ENCODE measurements around the gene EPM2AIP1. TPM values are rescaled to one million over a fixed set of nuclear protein-coding genes. Genes with fewer than 3 reads are reported as not detected.
A peak's percentile ranks its signal among the peaks of the same experiment; 100 is the strongest.

EPM2AIP1 gene
- total RNA-seq, 3 donors from 2014 or later = 5.0 to 9.8 (median 7.2) TPM

GRCh38 chr3:37024820-37025405, 32.0 kb upstream of the EPM2AIP1 start:
- H3K27me3 Mint-ChIP-seq (ENCODE audit: low read depth) = no peaks in the 10 kb centered on the region

DNA sequence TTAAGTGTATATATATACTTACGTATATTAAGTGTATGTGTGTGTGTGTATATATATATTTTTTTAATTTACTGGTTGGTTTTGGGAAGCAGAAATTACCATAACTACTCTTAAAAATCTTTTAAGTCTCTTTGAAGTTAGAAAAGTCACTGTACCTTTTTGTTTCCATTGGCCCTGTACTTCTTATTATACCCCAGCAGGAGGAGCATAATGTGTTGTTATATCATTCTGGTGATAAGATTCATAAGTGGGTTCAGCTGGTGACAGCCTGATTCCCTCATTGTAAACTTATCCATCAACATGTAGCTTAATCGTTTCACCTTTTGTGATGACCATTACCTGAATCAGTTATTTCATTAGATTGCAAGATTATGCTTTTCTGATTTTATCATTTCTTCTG, 31.2 kb upstream of the EPM2AIP1 start:
- Mint-ChIP-seq H3K36me3 (ENCODE audit: insufficient read depth) (peaks cover 63% of the 10 kb centered on the region), H3K27me3 (ENCODE audit: low read depth) (no peaks in the 10 kb centered on the region), H3K9me3 (no peaks in the 10 kb centered on the region), H3K4me3 (no peak overlapping the region), H3K4me1 (ENCODE audit: low read depth) (peaks cover 2% of the 10 kb centered on the region)
- no peak for ATAC-seq
- DNase-seq = no peak

More at GRCh38 chr3:37024820-37025405, 32.0 kb upstream of the EPM2AIP1 start:
- Mint-ChIP-seq H3K4me1 (ENCODE audit: low read depth) (peaks cover 2% of the 10 kb centered on the region), H3K36me3 (ENCODE audit: insufficient read depth) (peaks cover 59% of the 10 kb centered on the region), H3K9me3 (no peaks in the 10 kb centered on the region), H3K4me3 (no peak overlapping the region)
- ATAC-seq = no peak
- DNase-seq = no peak

DNA sequence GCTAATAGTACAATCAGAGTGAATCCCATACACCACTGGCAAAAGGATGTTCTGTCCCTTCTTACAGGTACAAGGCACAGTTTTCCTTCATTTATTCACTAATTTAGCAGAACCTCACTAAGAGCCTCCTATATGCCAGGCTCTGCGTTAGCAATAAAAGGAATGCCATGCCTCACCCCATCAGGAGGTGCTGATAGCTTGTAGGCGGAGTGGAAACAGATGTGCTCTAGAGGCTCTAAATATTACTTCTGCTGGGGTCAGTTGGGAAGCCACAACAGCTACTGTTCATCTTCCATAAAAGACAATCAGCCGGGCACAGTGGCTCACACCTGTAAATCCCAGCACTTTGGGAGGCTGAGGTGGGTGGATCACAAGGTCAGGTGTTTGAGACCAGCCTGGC, 24.8 kb upstream of the EPM2AIP1 start:
- no peak for ATAC-seq
- DNase-seq = no peak
- Mint-ChIP-seq H3K4me3 (no peak overlapping the region), H3K36me3 (ENCODE audit: insufficient read depth) (peaks cover 55% of the 10 kb centered on the region), H3K9me3 (no peaks in the 10 kb centered on the region), H3K4me1 (ENCODE audit: low read depth) (no peaks in the 10 kb centered on the region), H3K27me3 (ENCODE audit: low read depth) (no peaks in the 10 kb centered on the region)

DNA sequence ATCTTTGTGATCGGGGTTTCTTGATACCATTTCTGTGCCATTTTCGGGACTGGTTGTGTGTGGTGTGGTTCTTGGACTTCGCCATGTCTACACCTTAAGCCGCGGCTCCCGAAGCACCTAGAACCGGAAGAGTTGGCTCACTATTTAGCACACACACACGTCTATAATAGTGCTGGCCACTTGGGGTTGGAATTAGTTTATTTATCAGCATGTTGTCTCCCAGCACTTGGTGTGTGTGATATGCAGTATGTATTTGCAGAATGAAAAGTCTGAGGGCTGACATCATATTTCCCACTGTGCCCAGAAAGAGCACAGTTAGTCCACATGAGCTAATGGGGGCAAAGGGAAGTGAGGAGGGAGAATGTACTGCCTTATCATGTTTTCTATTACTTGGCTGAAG, 24.0 kb upstream of the EPM2AIP1 start:
- H3K4me3 Mint-ChIP-seq = no peak overlapping the region
- DNase-seq = no peak
- H3K36me3 Mint-ChIP-seq (ENCODE audit: insufficient read depth) = peaks cover 53% of the 10 kb centered on the region
- no peaks in the 10 kb centered on the region for H3K4me1 Mint-ChIP-seq (ENCODE audit: low read depth)
- no peak for ATAC-seq
- H3K27me3 Mint-ChIP-seq (ENCODE audit: low read depth) = no peaks in the 10 kb centered on the region
- no peaks in the 10 kb centered on the region for H3K9me3 Mint-ChIP-seq

GRCh38 chr3:37015642-37016041, 22.7 kb upstream of the EPM2AIP1 start:
- Mint-ChIP-seq H3K4me1 (ENCODE audit: low read depth) (no peaks in the 10 kb centered on the region), H3K27me3 (ENCODE audit: low read depth) (no peaks in the 10 kb centered on the region), H3K36me3 (ENCODE audit: insufficient read depth) (peaks cover 53% of the 10 kb centered on the region), H3K9me3 (no peaks in the 10 kb centered on the region), H3K4me3 (no peak overlapping the region)
- DNase-seq (no peak), ATAC-seq (no peak)

DNA sequence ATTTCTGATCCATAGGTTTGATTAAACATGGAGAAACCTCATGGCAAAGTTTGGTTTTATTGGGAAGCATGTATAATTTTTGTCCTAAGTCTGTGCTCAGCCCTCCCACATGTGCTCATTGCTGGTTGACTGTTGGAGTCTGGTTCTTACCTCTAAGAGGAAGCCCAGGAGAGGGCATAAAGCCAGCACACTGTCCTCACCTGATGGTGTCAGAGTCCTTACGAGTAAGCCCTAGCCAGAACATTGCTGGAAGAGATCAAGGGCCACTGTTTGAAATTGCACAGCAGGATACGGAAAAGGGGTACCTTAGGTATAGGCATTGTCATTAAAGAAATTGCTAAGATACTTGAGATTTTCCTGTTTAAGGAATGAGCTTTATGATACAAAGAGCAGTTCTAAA, 21.7 kb upstream of the EPM2AIP1 start:
- Mint-ChIP-seq H3K4me1 (ENCODE audit: low read depth) (no peaks in the 10 kb centered on the region), H3K9me3 (no peaks in the 10 kb centered on the region), H3K27me3 (ENCODE audit: low read depth) (no peaks in the 10 kb centered on the region), H3K4me3 (no peak overlapping the region), H3K36me3 (ENCODE audit: insufficient read depth) (peaks cover 48% of the 10 kb centered on the region)
- DNase-seq (no peak), ATAC-seq (no peak)

GRCh38 chr3:36993326-36994283, 674 bp upstream of the EPM2AIP1 start, which contains the start of gene MLH1:
Gene MLH1 (plus strand): TSS chr3:36993518. CDS start chr3:36993548, 30 bp downstream.
- peak; percentile 98 for DNase-seq
- peak; percentile 89 to 91 for ATAC-seq
- Mint-ChIP-seq H3K36me3 (ENCODE audit: insufficient read depth) (peaks cover 26% of the 10 kb centered on the region), H3K27me3 (ENCODE audit: low read depth) (no peaks in the 10 kb centered on the region), H3K4me1 (ENCODE audit: low read depth) (peaks cover 44% of the 10 kb centered on the region), H3K9me3 (no peaks in the 10 kb centered on the region), H3K4me3 (no peak within 1 kb of the TSS)

DNA sequence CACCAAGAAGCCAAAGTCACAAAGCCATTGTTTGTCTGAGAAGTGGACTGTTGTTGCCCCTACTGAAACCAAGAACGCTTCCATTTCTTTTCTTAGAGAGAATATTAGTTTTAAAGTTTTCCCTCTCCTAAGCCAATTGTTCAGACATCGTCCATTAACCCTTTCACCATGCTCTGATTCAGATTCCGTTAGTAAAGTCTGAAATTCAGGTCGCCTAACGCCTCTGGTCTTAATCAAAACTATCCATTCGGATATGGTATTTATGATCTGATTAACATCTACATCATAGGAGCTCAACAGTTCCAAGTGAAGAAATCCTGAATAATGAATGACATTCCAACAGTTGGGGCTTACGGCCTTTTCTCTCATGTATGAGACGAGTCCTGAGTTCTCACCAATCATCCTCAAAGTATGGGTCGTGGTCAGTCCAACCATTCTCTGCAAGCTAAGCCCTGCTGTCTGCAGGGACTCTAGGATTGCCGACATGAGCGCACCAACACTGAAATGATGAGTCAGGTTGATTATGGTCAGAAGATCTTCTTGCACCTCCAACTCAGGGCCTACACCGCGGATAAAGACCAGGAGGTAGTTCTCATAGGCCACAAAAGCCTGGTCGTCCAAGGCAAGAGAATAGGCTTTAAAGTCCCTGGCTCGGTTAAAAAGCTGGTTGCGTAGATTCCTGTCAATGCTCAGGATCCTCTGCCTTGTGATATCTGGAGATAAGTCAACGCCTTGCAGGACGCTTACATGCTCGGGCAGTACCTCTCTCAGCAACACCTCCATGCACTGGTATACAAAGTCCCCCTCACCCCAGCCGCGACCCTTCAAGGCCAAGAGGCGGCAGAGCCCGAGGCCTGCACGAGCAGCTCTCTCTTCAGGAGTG, 767 bp downstream of the EPM2AIP1 start:
- Mint-ChIP-seq H3K4me1 (ENCODE audit: low read depth) (peaks cover 51% of the 10 kb centered on the region), H3K36me3 (ENCODE audit: insufficient read depth) (peaks cover 25% of the 10 kb centered on the region), H3K9me3 (no peaks in the 10 kb centered on the region), H3K27me3 (ENCODE audit: low read depth) (no peaks in the 10 kb centered on the region), H3K4me3 (no peak overlapping the region)
- ATAC-seq = no peak
- no peak for DNase-seq

DNA sequence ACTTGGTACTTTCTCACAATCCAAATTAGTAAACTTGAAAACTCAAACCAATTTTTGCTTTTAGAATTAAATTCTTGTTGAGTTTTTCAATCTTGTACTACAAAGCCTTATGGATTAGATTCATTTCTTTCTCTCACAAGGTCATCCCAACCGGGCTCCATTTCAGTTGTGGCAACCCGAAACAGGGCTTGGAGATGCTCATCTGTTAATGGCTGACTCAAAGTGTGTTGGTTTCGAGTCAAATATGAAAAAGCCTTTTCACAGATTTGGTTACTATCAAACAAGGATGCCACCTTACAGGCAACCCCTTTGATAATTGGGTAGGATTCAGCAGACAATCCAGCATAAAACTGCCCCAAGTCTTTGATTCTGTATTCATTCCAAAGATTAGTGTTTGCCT, 1.8 kb downstream of the EPM2AIP1 start:
- Mint-ChIP-seq H3K4me1 (ENCODE audit: low read depth) (peaks cover 43% of the 10 kb centered on the region), H3K27me3 (ENCODE audit: low read depth) (no peaks in the 10 kb centered on the region), H3K9me3 (no peaks in the 10 kb centered on the region), H3K36me3 (ENCODE audit: insufficient read depth) (peaks cover 22% of the 10 kb centered on the region), H3K4me3 (no peak overlapping the region)
- ATAC-seq (no peak), DNase-seq (no peak)

GRCh38 chr3:36989568-36989967, 3.4 kb downstream of the EPM2AIP1 start:
- no peaks in the 10 kb centered on the region for H3K9me3 Mint-ChIP-seq
- ATAC-seq (no peak), DNase-seq (no peak)
- H3K36me3 Mint-ChIP-seq (ENCODE audit: insufficient read depth) = peaks cover 34% of the 10 kb centered on the region
- H3K4me3 Mint-ChIP-seq = no peak overlapping the region
- H3K27me3 Mint-ChIP-seq (ENCODE audit: low read depth) = no peaks in the 10 kb centered on the region
- H3K4me1 Mint-ChIP-seq (ENCODE audit: low read depth) = peaks cover 47% of the 10 kb centered on the region

DNA sequence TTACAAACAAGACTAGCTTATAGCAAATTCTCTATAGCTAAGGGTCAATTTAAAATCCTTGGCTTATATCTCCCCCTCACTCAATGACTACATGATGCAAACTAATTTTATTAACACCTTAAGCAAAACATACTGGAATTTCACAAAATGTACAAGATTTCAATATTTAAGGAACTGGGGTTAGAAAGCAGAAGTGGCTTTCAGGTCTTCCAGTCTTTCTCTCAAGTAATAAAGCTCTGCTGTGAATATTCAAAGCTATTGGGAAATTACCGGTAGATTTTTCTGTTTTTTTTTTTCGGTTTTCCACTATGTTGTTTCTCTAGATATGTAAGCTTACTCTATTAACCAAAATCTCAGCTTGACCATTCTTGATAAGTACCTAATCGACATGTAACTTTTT, 3.9 kb downstream of the EPM2AIP1 start:
- no peak for DNase-seq
- Mint-ChIP-seq H3K4me1 (ENCODE audit: low read depth) (peaks cover 47% of the 10 kb centered on the region), H3K4me3 (no peak overlapping the region), H3K27me3 (ENCODE audit: low read depth) (no peaks in the 10 kb centered on the region), H3K36me3 (ENCODE audit: insufficient read depth) (peaks cover 38% of the 10 kb centered on the region), H3K9me3 (no peaks in the 10 kb centered on the region)
- ATAC-seq = no peak

DNA sequence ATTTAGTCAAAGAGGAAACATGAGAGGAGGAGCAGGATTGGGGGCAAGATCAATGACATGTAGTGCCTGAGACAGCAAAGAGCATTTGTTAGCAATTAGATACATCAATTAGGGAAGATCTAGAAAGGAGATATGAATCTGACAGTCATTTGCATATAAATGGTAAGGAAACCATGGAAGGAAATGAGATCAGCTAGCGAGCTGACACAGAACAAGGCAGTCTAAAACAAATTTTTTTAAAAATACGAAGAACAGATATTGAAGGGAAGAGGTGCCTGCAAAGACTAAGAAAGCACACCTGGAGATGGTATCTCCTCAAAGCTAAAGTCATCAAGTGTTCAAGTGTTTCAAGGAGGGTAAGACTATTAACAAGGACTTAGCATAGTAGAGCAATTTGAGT, 4.6 kb downstream of the EPM2AIP1 start:
- DNase-seq (no peak), ATAC-seq (no peak)
- H3K36me3 Mint-ChIP-seq (ENCODE audit: insufficient read depth) = peaks cover 44% of the 10 kb centered on the region
- H3K4me1 Mint-ChIP-seq (ENCODE audit: low read depth) = peaks cover 47% of the 10 kb centered on the region
- no peaks in the 10 kb centered on the region for H3K9me3 Mint-ChIP-seq
- H3K27me3 Mint-ChIP-seq (ENCODE audit: low read depth) = no peaks in the 10 kb centered on the region
- H3K4me3 Mint-ChIP-seq = peak overlapping the region; percentile 53

- DNase-seq (no peak), ATAC-seq (no peak)
- H3K27me3 Mint-ChIP-seq (ENCODE audit: low read depth) = no peaks in the 10 kb centered on the region
- H3K4me3 Mint-ChIP-seq = no peak overlapping the region
- H3K36me3 Mint-ChIP-seq (ENCODE audit: insufficient read depth) = peaks cover 37% of the 10 kb centered on the region
- peaks cover 2% of the 10 kb centered on the region for H3K4me1 Mint-ChIP-seq (ENCODE audit: low read depth)
- H3K9me3 Mint-ChIP-seq = peaks cover 10% of the 10 kb centered on the region
These were observed 11.9 kb downstream of the EPM2AIP1 start for GRCh38 chr3:36981006-36981405.

GRCh38 chr3:36973139-36973538, 19.8 kb downstream of the EPM2AIP1 start:
- no peaks in the 10 kb centered on the region for H3K9me3 Mint-ChIP-seq
- H3K4me3 Mint-ChIP-seq = no peak overlapping the region
- peaks cover 4% of the 10 kb centered on the region for H3K36me3 Mint-ChIP-seq (ENCODE audit: insufficient read depth)
- no peaks in the 10 kb centered on the region for H3K27me3 Mint-ChIP-seq (ENCODE audit: low read depth)
- no peak for ATAC-seq
- DNase-seq = no peak
- peaks cover 22% of the 10 kb centered on the region for H3K4me1 Mint-ChIP-seq (ENCODE audit: low read depth)
